ENCODE measurements around the gene CAPN10.

- TF ChIP-seq, protein P1, sequence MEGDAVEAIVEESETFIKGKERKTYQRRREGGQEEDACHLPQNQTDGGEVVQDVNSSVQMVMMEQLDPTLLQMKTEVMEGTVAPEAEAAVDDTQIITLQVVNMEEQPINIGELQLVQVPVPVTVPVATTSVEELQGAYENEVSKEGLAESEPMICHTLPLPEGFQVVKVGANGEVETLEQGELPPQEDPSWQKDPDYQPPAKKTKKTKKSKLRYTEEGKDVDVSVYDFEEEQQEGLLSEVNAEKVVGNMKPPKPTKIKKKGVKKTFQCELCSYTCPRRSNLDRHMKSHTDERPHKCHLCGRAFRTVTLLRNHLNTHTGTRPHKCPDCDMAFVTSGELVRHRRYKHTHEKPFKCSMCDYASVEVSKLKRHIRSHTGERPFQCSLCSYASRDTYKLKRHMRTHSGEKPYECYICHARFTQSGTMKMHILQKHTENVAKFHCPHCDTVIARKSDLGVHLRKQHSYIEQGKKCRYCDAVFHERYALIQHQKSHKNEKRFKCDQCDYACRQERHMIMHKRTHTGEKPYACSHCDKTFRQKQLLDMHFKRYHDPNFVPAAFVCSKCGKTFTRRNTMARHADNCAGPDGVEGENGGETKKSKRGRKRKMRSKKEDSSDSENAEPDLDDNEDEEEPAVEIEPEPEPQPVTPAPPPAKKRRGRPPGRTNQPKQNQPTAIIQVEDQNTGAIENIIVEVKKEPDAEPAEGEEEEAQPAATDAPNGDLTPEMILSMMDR (IDR thresholded peaks at IDR 0.05) = no peak
- no peak for TF ChIP-seq POLR2A (IDR thresholded peaks at IDR 0.05)
Observed at GRCh38 chr2:240538031-240538780, 48.3 kb upstream of the CAPN10 start.

All from tibial nerve (tissue), 3 donors.